ENCODE results near the gene TEX13C.

GRCh38 chrX:125306335-125306866, 13.3 kb upstream of the TEX13C start:
- TF ChIP-seq CTCF (IDR thresholded peaks at IDR 0.05) (no peak), POLR2A (IDR thresholded peaks at IDR 0.05) (no peak)
